DOHH2 (cell line): ENCODE data around the gene BPI.

Experiments
- EZH2phosphoT487 ChIP-seq: fragments of 200-600 bp; sonication (generic); IDR thresholded peaks from 2 replicates; pipeline ENCODE4 v1.6.1; 2017; ENCODE audit warnings: borderline replicate concordance, mild to moderate bottlenecking, antibody characterized with exemption, low read length, moderate library complexity, mixed read lengths
- TF ChIP-seq, protein P1 (sequence below): fragments of 200-600 bp; sonication (generic); IDR thresholded peaks from one replicate; pipeline ENCODE4 v1.5.1; 2014; ENCODE audit warnings: antibody characterized with exemption, mild to moderate bottlenecking, low read depth, low read length; ENCODE audit not compliant: poor library complexity, severe bottlenecking

DNA sequence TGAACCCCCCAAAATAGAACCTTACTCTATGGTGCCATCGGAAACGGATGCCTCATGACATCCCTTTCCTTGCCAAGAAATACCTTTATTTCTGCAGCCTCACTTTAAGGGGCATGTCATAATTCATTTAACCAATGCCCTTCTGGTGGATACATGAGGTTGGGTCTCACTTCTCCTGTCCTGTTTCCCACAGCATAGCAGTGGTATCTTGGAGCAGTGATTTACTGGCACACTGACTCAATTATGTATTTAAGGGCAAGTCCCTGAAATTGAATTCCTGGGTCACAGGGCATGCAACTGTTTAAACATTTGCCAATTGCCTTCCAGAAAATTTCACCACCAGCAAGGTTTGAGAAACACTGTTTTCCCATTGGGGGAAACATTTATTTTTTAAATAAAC, 41.7 kb downstream of the BPI start:
- TF ChIP-seq, protein P1, sequence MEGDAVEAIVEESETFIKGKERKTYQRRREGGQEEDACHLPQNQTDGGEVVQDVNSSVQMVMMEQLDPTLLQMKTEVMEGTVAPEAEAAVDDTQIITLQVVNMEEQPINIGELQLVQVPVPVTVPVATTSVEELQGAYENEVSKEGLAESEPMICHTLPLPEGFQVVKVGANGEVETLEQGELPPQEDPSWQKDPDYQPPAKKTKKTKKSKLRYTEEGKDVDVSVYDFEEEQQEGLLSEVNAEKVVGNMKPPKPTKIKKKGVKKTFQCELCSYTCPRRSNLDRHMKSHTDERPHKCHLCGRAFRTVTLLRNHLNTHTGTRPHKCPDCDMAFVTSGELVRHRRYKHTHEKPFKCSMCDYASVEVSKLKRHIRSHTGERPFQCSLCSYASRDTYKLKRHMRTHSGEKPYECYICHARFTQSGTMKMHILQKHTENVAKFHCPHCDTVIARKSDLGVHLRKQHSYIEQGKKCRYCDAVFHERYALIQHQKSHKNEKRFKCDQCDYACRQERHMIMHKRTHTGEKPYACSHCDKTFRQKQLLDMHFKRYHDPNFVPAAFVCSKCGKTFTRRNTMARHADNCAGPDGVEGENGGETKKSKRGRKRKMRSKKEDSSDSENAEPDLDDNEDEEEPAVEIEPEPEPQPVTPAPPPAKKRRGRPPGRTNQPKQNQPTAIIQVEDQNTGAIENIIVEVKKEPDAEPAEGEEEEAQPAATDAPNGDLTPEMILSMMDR = no peak
- no peak for TF ChIP-seq EZH2phosphoT487
